Progenitor cell of endocrine pancreas (in vitro differentiated cells): ENCODE data around the gene CPA5. TPM values are rescaled to one million over a fixed set of nuclear protein-coding genes. Genes with fewer than 3 reads are reported as not detected.
"Not testable (repeated sequence)": the region's sequence is repeated elsewhere in the genome, so short reads cannot be mapped to it uniquely, and the experiment has no call there.

Experiments
- DNase-seq: peaks from one replicate; pipeline ENCODE4 v3.0.0; 2021; ENCODE audit warnings: low spot score; ENCODE audit not compliant: unreplicated experiment
- H3K27ac Mint-ChIP-seq: 2 replicates; pipeline ENCODE4 v1.8.0; 2021; ENCODE audit warnings: mild to moderate bottlenecking, moderate library complexity, mixed read lengths
- H3K27me3 Mint-ChIP-seq: 2 replicates; pipeline ENCODE4 v1.8.0; 2021; ENCODE audit warnings: mixed read lengths
- H3K36me3 Mint-ChIP-seq: 2 replicates; pipeline ENCODE4 v1.8.0; 2022; ENCODE audit warnings: mixed read lengths; ENCODE audit not compliant: insufficient read depth
- H3K4me1 Mint-ChIP-seq: 2 replicates; pipeline ENCODE4 v1.8.0; 2021; ENCODE audit warnings: low read depth, mixed read lengths
- H3K4me3 Mint-ChIP-seq: 2 replicates; pipeline ENCODE4 v1.8.0; 2021; ENCODE audit warnings: low read depth, mild to moderate bottlenecking, moderate library complexity, mixed read lengths
- H3K9me3 Mint-ChIP-seq: 2 replicates; pipeline ENCODE4 v1.8.0; 2021; ENCODE audit warnings: low read depth, mixed read lengths
- total RNA-seq: library from RNA; stranded (reverse); gene quantifications from 2 replicates; pipeline ENCODE4 v1.2.1, GENCODE V29; 2021
- TF ChIP-seq, protein P1 (sequence below): fragments of 200-600 bp; sonication (generic); IDR thresholded peaks from one replicate; pipeline ENCODE4 v1.5.0; 2021; ENCODE audit warnings: antibody characterized with exemption, mild to moderate bottlenecking; ENCODE audit not compliant: unreplicated experiment

Gene CPA5
- total RNA-seq, 1 donor from 2014 or later: not detected

DNA sequence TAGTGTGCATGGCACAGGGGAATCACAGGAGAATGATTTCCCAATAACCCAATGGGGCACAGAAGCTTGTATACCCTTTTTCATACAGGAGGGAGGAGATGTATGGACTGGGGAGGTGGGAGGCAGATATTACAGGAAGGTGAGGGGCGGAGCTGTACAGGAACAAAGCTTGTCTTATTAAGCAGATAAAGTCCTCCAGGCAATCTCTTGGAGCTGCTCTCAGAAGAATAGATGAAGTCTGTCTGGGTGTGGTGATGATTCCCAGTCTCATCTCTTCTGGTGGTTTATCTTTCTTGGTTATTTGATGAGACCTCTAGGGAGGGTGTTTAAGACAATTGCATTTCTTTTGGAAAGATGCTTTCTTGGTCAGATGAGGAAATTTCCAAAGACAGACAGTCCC is 25.1 kb upstream of the CPA5 start:
- TF ChIP-seq, protein P1, sequence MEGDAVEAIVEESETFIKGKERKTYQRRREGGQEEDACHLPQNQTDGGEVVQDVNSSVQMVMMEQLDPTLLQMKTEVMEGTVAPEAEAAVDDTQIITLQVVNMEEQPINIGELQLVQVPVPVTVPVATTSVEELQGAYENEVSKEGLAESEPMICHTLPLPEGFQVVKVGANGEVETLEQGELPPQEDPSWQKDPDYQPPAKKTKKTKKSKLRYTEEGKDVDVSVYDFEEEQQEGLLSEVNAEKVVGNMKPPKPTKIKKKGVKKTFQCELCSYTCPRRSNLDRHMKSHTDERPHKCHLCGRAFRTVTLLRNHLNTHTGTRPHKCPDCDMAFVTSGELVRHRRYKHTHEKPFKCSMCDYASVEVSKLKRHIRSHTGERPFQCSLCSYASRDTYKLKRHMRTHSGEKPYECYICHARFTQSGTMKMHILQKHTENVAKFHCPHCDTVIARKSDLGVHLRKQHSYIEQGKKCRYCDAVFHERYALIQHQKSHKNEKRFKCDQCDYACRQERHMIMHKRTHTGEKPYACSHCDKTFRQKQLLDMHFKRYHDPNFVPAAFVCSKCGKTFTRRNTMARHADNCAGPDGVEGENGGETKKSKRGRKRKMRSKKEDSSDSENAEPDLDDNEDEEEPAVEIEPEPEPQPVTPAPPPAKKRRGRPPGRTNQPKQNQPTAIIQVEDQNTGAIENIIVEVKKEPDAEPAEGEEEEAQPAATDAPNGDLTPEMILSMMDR: no peak
- no peaks in the 10 kb centered on the region for H3K4me1 Mint-ChIP-seq
- H3K27ac Mint-ChIP-seq: no peak overlapping the region
- no peak overlapping the region for H3K4me3 Mint-ChIP-seq
- no peak for DNase-seq
- no peaks in the 10 kb centered on the region for H3K36me3 Mint-ChIP-seq
- no peaks in the 10 kb centered on the region for H3K27me3 Mint-ChIP-seq
- no peaks in the 10 kb centered on the region for H3K9me3 Mint-ChIP-seq

DNA sequence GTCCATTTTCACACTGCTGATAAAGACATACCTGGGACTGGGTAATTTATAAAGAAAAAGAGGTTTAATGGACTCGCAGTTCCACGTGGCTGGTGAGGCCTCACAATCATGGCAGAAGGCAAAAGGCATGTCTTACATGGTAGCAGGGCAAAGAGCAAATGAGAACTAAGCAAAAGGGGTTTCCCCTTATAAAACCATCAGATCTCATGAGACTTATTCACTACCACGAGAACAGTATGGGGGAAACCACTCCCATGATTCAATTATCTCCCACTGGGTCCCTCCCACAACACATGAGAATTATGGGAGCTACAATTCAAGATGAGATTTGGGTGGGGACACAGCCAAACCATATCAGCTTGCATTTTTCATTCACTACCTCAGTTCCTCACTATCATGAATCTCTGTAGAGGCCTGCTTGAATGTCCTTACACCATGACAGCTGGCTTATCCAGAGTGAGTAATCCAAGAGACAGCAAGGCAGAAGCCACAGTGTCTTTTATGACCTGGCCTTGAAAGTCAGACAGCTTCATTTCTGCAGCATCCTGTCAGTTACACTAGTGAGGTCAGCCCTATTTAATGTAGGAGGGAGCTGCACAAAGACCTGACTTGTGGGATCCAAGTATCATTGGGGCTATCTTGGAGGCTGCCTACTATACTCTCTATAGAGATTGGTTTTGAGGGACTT is 22.9 kb upstream of the CPA5 start:
- not testable (repeated sequence) for H3K4me3 Mint-ChIP-seq, H3K4me1 Mint-ChIP-seq, H3K36me3 Mint-ChIP-seq, H3K9me3 Mint-ChIP-seq, H3K27ac Mint-ChIP-seq, DNase-seq, H3K27me3 Mint-ChIP-seq

DNA sequence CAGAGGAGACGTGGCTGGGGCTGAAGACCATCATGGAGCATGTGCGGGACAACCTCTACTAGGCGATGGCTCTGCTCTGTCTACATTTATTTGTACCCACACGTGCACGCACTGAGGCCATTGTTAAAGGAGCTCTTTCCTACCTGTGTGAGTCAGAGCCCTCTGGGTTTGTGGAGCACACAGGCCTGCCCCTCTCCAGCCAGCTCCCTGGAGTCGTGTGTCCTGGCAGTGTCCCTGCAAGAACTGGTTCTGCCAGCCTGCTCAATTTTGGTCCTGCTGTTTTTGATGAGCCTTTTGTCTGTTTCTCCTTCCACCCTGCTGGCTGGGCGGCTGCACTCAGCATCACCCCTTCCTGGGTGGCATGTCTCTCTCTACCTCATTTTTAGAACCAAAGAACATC is 22.0 kb upstream of the CPA5 start:
- Mint-ChIP-seq H3K4me3 (no peak overlapping the region), H3K36me3 (no peaks in the 10 kb centered on the region), H3K27me3 (no peaks in the 10 kb centered on the region), H3K9me3 (no peaks in the 10 kb centered on the region), H3K27ac (no peak overlapping the region), H3K4me1 (no peaks in the 10 kb centered on the region)
- no peak for DNase-seq
- TF ChIP-seq, protein P1: no peak

DNA sequence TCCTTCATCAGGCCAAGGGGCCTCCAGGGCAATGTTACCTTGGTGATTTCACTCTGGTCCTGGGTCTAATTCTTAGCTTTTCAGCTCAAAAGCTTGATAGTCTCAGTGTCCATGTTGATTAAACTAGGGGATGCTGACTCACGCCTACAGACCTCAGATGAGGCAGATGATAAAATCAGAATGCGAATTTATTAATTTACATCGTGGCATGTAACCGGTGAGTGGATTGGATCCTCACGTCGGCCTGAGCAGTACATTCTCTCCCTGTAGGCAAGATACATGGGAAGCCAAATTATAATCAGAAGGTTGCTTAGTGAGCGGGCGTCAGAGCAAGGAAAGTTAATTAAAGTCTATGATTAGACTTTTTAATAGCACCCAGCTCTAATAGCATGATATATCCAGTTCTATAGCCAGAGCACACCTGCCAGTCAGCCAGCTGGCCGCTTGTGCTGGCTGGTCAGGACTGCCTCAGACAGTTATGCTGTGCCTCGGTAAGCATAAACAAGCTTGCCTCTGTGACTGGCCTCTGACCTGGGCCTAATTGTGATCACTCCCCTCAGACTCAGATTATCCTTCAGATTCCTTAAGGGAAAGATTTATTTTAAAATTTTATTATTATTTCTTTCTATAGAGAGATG is 20.2 kb upstream of the CPA5 start:
- H3K4me1 Mint-ChIP-seq: no peaks in the 10 kb centered on the region
- no peaks in the 10 kb centered on the region for H3K9me3 Mint-ChIP-seq
- H3K27me3 Mint-ChIP-seq: no peaks in the 10 kb centered on the region
- no peaks in the 10 kb centered on the region for H3K36me3 Mint-ChIP-seq
- TF ChIP-seq, protein P1: no peak
- no peak for DNase-seq
- H3K4me3 Mint-ChIP-seq: no peak overlapping the region
- H3K27ac Mint-ChIP-seq: no peak overlapping the region

DNA sequence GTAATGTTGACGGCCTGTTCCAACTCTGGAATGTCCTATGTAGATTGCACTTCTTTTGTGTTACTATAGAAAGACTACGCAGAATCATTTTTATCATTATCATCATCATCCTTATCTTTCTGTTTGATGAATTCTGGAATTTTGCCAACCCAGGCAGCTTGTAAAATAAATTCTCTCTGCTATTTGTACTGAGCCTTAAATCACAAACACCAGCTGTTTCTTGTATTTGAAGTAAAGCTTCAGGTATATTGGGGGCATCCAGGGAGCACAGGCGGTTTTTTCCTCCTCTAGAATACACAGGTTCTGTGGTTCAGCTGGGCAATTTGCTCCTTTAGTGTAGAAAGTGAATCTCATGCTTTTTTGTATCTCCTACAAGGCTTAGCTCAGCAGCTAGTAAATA is 14.9 kb upstream of the CPA5 start:
- TF ChIP-seq, protein P1: no peak
- Mint-ChIP-seq H3K27me3 (no peaks in the 10 kb centered on the region), H3K27ac (no peak overlapping the region), H3K9me3 (no peaks in the 10 kb centered on the region), H3K4me3 (no peak overlapping the region), H3K36me3 (no peaks in the 10 kb centered on the region), H3K4me1 (peaks cover 5% of the 10 kb centered on the region)
- no peak for DNase-seq
